Measurements from ENCODE around the gene RSRC1.

RSRC1 gene

DNA sequence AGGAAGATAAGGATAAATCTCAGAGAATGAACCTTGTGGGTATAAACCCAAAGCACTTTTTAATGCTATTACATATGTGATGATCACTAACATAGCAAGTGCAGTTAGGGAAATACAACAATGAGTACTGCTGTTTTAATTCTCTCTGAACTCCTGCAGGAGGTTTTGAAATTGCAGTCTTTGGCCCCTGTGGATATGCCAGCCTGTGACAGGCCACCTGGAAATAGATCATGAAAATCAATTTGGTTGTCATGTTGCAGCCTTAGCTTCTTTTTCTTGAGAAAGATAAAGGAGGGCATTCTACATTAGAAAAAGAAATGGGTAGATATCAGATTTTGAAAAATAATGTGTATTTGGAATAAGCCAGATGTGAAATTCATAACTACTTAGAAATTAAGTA lies 103.6 kb downstream of the RSRC1 start:
- Histone ChIP-seq H3K23ac (ENCODE audit: low read depth, low read length, poor library complexity) (no peak overlapping the region), H3K4ac (ENCODE audit: low read length) (no peak overlapping the region), H3K4me2 (ENCODE audit: insufficient read depth, low read length, poor library complexity, severe bottlenecking) (no peak overlapping the region), H2BK12ac (ENCODE audit: low read length) (no peak overlapping the region), H2AK5ac (ENCODE audit: low read depth, low read length) (no peak overlapping the region), H4K91ac (ENCODE audit: low read depth, low read length, poor library complexity) (no peak overlapping the region), H2BK120ac (ENCODE audit: low read depth, low read length) (no peak overlapping the region), H4K8ac (ENCODE audit: low read depth, low read length) (no peak overlapping the region), H3K36me3 (replicated peaks in 1 of 2; ENCODE audit: control insufficient read depth in 2 of 2, insufficient read depth in 2 of 2, low read length in 2 of 2) (no peaks in the 10 kb centered on the region), H3K27me3 (ENCODE audit: control insufficient read depth in 3 of 3, insufficient read depth in 3 of 3, low read depth in 1 of 3, low read length in 3 of 3) (no peaks in the 10 kb centered on the region), H3K4me1 (ENCODE audit: control insufficient read depth in 2 of 2, insufficient read depth in 1 of 2, low read depth in 1 of 2, low read length in 2 of 2) (no peaks in the 10 kb centered on the region), H2AFZ (ENCODE audit: low read length) (no peak overlapping the region), H3K79me1 (ENCODE audit: low read depth, low read length) (no peaks in the 10 kb centered on the region), H3K27ac (replicated peaks; ENCODE audit: low read length) (no peak overlapping the region), H3K9ac (ENCODE audit: low read depth, low read length, poor library complexity) (no peak overlapping the region), H3K9me3 (replicated peaks in 1 of 2; ENCODE audit: control insufficient read depth in 2 of 2, insufficient read depth in 1 of 2, low read depth in 1 of 2, low read length in 2 of 2) (no peaks in the 10 kb centered on the region), H3K18ac (ENCODE audit: low read length) (no peak overlapping the region), H3K4me3 (ENCODE audit: low read length in 2 of 2) (no peak overlapping the region), H3K14ac (ENCODE audit: low read length) (no peak overlapping the region), H2BK5ac (ENCODE audit: low read length) (no peak overlapping the region), H2BK15ac (ENCODE audit: low read length) (no peak overlapping the region)
- DNase-seq (ENCODE audit: low spot score), result no peak

DNA sequence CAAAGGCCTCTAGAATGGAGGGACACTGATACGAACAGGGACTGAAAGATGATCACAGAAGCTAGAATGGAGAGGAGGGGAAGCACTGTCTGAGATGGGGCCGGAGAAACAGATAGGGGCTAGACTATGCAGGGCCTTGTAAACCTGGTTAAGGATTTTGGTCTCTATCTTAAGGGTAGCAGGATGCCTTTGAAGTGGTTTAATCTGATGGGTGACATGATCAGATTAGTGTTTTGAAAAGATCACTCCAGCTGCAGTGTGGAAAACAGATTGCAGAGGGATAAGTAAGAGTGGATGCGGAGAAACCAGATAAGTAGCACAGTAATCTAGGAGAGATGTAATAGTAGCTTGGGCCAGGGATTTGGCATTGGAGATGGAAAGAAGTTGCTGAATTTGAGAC lies 108.1 kb downstream of the RSRC1 start:
- H3K18ac ChIP-seq (ENCODE audit: low read length), result no peak overlapping the region
- H3K14ac ChIP-seq (ENCODE audit: low read length), result no peak overlapping the region
- H4K91ac ChIP-seq (ENCODE audit: low read depth, low read length, poor library complexity), result no peak overlapping the region
- H3K4me3 ChIP-seq (ENCODE audit: low read length in 2 of 2), result no peak overlapping the region
- H3K4me1 ChIP-seq (ENCODE audit: control insufficient read depth in 2 of 2, insufficient read depth in 1 of 2, low read depth in 1 of 2, low read length in 2 of 2), result no peaks in the 10 kb centered on the region
- no peak overlapping the region for H3K9ac ChIP-seq (ENCODE audit: low read depth, low read length, poor library complexity)
- H3K36me3 ChIP-seq (replicated peaks in 1 of 2; ENCODE audit: control insufficient read depth in 2 of 2, insufficient read depth in 2 of 2, low read length in 2 of 2), result no peaks in the 10 kb centered on the region
- no peak overlapping the region for H3K4ac ChIP-seq (ENCODE audit: low read length)
- H2BK120ac ChIP-seq (ENCODE audit: low read depth, low read length), result no peak overlapping the region
- no peak for DNase-seq (ENCODE audit: low spot score)
- no peak overlapping the region for H3K27ac ChIP-seq (replicated peaks; ENCODE audit: low read length)
- no peaks in the 10 kb centered on the region for H3K9me3 ChIP-seq (replicated peaks in 1 of 2; ENCODE audit: control insufficient read depth in 2 of 2, insufficient read depth in 1 of 2, low read depth in 1 of 2, low read length in 2 of 2)
- no peak overlapping the region for H2AFZ ChIP-seq (ENCODE audit: low read length)
- WGBS, 2 donors (ENCODE audit: extremely low coverage in 2 of 2, insufficient read length in 2 of 2, insufficient replicate concordance in 1 of 2), result no CpG with 5 or more reads among the region's 3 CpGs
- H2AK5ac ChIP-seq (ENCODE audit: low read depth, low read length), result no peak overlapping the region
- no peak overlapping the region for H3K4me2 ChIP-seq (ENCODE audit: insufficient read depth, low read length, poor library complexity, severe bottlenecking)
- no peaks in the 10 kb centered on the region for H3K27me3 ChIP-seq (ENCODE audit: control insufficient read depth in 3 of 3, insufficient read depth in 3 of 3, low read depth in 1 of 3, low read length in 3 of 3)
- no peak overlapping the region for H2BK5ac ChIP-seq (ENCODE audit: low read length)
- H3K23ac ChIP-seq (ENCODE audit: low read depth, low read length, poor library complexity), result no peak overlapping the region
- H3K79me1 ChIP-seq (ENCODE audit: low read depth, low read length), result no peaks in the 10 kb centered on the region
- no peak overlapping the region for H4K8ac ChIP-seq (ENCODE audit: low read depth, low read length)
- H2BK15ac ChIP-seq (ENCODE audit: low read length), result no peak overlapping the region
- H2BK12ac ChIP-seq (ENCODE audit: low read length), result no peak overlapping the region

DNA sequence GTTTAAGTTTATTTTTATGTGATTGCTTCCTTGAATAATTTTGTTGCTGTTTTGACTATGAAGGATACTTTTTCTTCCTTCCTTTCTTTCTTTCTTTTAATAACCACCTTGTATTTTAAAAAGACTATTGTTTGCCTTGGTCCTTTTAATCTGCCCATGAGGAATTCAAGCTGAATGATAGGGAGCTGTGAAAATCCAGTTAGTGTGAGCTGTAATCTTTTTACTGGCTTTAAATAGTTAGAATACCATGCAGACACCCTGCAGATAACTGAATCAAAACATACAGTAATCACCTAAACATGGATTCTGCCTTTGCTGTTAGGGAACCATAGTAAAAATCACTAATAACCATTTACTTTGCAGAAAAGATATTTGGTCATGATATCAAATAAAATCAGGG lies 110.7 kb downstream of the RSRC1 start:
- Histone ChIP-seq H2AK5ac (ENCODE audit: low read depth, low read length) (no peak overlapping the region), H2BK15ac (ENCODE audit: low read length) (no peak overlapping the region), H3K23ac (ENCODE audit: low read depth, low read length, poor library complexity) (no peak overlapping the region), H3K27ac (replicated peaks; ENCODE audit: low read length) (no peak overlapping the region), H3K27me3 (ENCODE audit: control insufficient read depth in 3 of 3, insufficient read depth in 3 of 3, low read depth in 1 of 3, low read length in 3 of 3) (no peaks in the 10 kb centered on the region), H4K8ac (ENCODE audit: low read depth, low read length) (no peak overlapping the region), H3K18ac (ENCODE audit: low read length) (no peak overlapping the region), H2BK120ac (ENCODE audit: low read depth, low read length) (no peak overlapping the region), H3K14ac (ENCODE audit: low read length) (no peak overlapping the region), H3K4ac (ENCODE audit: low read length) (no peak overlapping the region), H3K79me1 (ENCODE audit: low read depth, low read length) (no peaks in the 10 kb centered on the region), H2BK5ac (ENCODE audit: low read length) (no peak overlapping the region), H3K4me1 (ENCODE audit: control insufficient read depth in 2 of 2, insufficient read depth in 1 of 2, low read depth in 1 of 2, low read length in 2 of 2) (no peaks in the 10 kb centered on the region), H3K9ac (ENCODE audit: low read depth, low read length, poor library complexity) (no peak overlapping the region), H3K4me3 (ENCODE audit: low read length in 2 of 2) (no peak overlapping the region), H3K36me3 (replicated peaks in 1 of 2; ENCODE audit: control insufficient read depth in 2 of 2, insufficient read depth in 2 of 2, low read length in 2 of 2) (no peaks in the 10 kb centered on the region), H2BK12ac (ENCODE audit: low read length) (no peak overlapping the region), H4K91ac (ENCODE audit: low read depth, low read length, poor library complexity) (no peak overlapping the region), H3K4me2 (ENCODE audit: insufficient read depth, low read length, poor library complexity, severe bottlenecking) (no peak overlapping the region), H3K9me3 (replicated peaks in 1 of 2; ENCODE audit: control insufficient read depth in 2 of 2, insufficient read depth in 1 of 2, low read depth in 1 of 2, low read length in 2 of 2) (no peaks in the 10 kb centered on the region), H2AFZ (ENCODE audit: low read length) (no peak overlapping the region)
- no peak for DNase-seq (ENCODE audit: low spot score)

DNA sequence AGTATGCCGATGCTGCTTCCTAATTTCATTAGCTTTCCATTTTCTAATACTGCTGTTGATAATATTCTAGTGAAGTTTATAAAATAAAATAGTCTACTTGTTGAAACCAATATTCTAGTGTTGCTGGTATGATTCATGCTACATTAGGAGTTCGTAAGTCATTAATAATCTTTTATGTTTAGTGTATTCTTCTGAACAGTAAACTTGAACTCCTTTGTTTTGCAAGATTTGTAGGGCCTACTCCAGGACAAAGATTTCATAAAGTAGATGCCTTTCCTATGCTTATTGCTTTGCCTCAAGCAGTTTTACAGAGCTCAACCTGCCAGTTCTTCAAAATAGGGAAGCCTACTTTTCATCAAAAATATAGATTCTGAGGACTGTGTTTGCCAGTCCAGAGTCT lies 111.5 kb downstream of the RSRC1 start:
- no peak overlapping the region for H2BK120ac ChIP-seq (ENCODE audit: low read depth, low read length)
- no peak overlapping the region for H2BK15ac ChIP-seq (ENCODE audit: low read length)
- no peak overlapping the region for H3K9ac ChIP-seq (ENCODE audit: low read depth, low read length, poor library complexity)
- H2BK12ac ChIP-seq (ENCODE audit: low read length), result no peak overlapping the region
- DNase-seq (ENCODE audit: low spot score), result no peak
- H3K14ac ChIP-seq (ENCODE audit: low read length), result no peak overlapping the region
- no peak overlapping the region for H2AFZ ChIP-seq (ENCODE audit: low read length)
- H3K27ac ChIP-seq (replicated peaks; ENCODE audit: low read length), result no peak overlapping the region
- H3K27me3 ChIP-seq (ENCODE audit: control insufficient read depth in 3 of 3, insufficient read depth in 3 of 3, low read depth in 1 of 3, low read length in 3 of 3), result no peaks in the 10 kb centered on the region
- no peaks in the 10 kb centered on the region for H3K36me3 ChIP-seq (replicated peaks in 1 of 2; ENCODE audit: control insufficient read depth in 2 of 2, insufficient read depth in 2 of 2, low read length in 2 of 2)
- H3K79me1 ChIP-seq (ENCODE audit: low read depth, low read length), result no peaks in the 10 kb centered on the region
- no peak overlapping the region for H3K18ac ChIP-seq (ENCODE audit: low read length)
- H3K23ac ChIP-seq (ENCODE audit: low read depth, low read length, poor library complexity), result no peak overlapping the region
- no peak overlapping the region for H3K4ac ChIP-seq (ENCODE audit: low read length)
- H3K4me2 ChIP-seq (ENCODE audit: insufficient read depth, low read length, poor library complexity, severe bottlenecking), result no peak overlapping the region
- no peaks in the 10 kb centered on the region for H3K9me3 ChIP-seq (replicated peaks in 1 of 2; ENCODE audit: control insufficient read depth in 2 of 2, insufficient read depth in 1 of 2, low read depth in 1 of 2, low read length in 2 of 2)
- no peaks in the 10 kb centered on the region for H3K4me1 ChIP-seq (ENCODE audit: control insufficient read depth in 2 of 2, insufficient read depth in 1 of 2, low read depth in 1 of 2, low read length in 2 of 2)
- no peak overlapping the region for H4K8ac ChIP-seq (ENCODE audit: low read depth, low read length)
- no peak overlapping the region for H3K4me3 ChIP-seq (ENCODE audit: low read length in 2 of 2)
- no peak overlapping the region for H2BK5ac ChIP-seq (ENCODE audit: low read length)
- H2AK5ac ChIP-seq (ENCODE audit: low read depth, low read length), result no peak overlapping the region
- no peak overlapping the region for H4K91ac ChIP-seq (ENCODE audit: low read depth, low read length, poor library complexity)
- no CpG with 5 or more reads among the region's 2 CpGs for WGBS, 2 donors (ENCODE audit: extremely low coverage in 2 of 2, insufficient read length in 2 of 2, insufficient replicate concordance in 1 of 2)

All from neuronal stem cell (in vitro differentiated cells).